Transverse colon (tissue), 3 donors: Measurements from ENCODE around the gene EPOP.

Experiments
- CTCF ChIP-seq, 5 experiments: fragments of 200-600 bp in 3 of 5; fragments of 450-650 bp in 2 of 5; sonication (generic) in 3 of 5; IDR thresholded peaks; 1 replicate in 2 of 5; 2 replicates in 3 of 5; pipeline ENCODE4 v1.5.1; 2016 to 2017; ENCODE audit warnings: antibody characterized with exemption in 5 of 5, inconsistent platforms in 3 of 5, mild to moderate bottlenecking in 2 of 5, moderate library complexity in 1 of 5
- EP300 ChIP-seq: sonication (generic); formaldehyde crosslinking; IDR thresholded peaks from one replicate; pipeline ENCODE4 v1.6.1; 2017; ENCODE audit warnings: antibody characterized with exemption, low read depth

- no peak for TF ChIP-seq EP300
- TF ChIP-seq CTCF (IDR thresholded peaks at IDR 0.05): no peak
These were observed 42.4 kb downstream of the EPOP start for GRCh38 chr17:38632334-38632733.
